GM12874 (cell line): ENCODE data around the gene BOK.

Experiments
- TF ChIP-seq, protein P1 (sequence below): IDR thresholded peaks from 2 replicates; pipeline ENCODE4 v1.5.1; 2011; ENCODE audit warnings: low read depth, mild to moderate bottlenecking, control low read depth, low read length, moderate library complexity; ENCODE audit not compliant: insufficient read depth

The BOK gene

DNA sequence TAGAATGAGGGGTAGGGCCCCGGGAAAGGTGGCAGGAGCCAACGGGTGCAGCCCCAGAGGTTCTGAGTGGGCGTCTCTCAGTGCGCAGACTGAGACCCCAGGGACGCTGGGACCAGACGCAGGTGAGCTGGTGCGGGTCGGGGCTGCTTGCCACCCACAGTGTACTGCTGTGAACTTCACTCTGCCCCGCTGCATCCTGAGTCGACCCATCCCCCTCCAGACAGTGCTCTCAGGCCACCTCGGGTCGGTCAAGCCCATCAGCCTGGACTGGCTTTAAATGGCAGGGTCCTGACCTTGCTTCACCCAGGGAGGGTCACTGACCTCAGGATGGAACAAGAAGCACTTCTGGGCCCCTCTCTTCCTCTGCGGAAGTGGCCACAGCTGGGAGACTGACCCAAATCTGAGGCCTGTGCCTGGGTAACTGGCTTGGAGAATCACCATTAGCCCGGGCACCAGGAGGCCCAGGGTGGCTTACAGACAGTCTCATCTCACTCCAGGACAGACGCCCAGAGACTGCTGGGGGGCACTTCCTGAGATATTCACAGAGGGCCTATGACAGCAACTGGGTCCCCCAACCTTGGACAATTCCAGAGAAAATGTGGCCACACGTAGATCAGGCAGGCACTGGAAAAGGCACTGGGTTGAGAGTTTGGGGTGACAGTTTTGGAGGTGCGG lies 23.7 kb upstream of the BOK start:
- TF ChIP-seq, protein P1, sequence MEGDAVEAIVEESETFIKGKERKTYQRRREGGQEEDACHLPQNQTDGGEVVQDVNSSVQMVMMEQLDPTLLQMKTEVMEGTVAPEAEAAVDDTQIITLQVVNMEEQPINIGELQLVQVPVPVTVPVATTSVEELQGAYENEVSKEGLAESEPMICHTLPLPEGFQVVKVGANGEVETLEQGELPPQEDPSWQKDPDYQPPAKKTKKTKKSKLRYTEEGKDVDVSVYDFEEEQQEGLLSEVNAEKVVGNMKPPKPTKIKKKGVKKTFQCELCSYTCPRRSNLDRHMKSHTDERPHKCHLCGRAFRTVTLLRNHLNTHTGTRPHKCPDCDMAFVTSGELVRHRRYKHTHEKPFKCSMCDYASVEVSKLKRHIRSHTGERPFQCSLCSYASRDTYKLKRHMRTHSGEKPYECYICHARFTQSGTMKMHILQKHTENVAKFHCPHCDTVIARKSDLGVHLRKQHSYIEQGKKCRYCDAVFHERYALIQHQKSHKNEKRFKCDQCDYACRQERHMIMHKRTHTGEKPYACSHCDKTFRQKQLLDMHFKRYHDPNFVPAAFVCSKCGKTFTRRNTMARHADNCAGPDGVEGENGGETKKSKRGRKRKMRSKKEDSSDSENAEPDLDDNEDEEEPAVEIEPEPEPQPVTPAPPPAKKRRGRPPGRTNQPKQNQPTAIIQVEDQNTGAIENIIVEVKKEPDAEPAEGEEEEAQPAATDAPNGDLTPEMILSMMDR = no peak

DNA sequence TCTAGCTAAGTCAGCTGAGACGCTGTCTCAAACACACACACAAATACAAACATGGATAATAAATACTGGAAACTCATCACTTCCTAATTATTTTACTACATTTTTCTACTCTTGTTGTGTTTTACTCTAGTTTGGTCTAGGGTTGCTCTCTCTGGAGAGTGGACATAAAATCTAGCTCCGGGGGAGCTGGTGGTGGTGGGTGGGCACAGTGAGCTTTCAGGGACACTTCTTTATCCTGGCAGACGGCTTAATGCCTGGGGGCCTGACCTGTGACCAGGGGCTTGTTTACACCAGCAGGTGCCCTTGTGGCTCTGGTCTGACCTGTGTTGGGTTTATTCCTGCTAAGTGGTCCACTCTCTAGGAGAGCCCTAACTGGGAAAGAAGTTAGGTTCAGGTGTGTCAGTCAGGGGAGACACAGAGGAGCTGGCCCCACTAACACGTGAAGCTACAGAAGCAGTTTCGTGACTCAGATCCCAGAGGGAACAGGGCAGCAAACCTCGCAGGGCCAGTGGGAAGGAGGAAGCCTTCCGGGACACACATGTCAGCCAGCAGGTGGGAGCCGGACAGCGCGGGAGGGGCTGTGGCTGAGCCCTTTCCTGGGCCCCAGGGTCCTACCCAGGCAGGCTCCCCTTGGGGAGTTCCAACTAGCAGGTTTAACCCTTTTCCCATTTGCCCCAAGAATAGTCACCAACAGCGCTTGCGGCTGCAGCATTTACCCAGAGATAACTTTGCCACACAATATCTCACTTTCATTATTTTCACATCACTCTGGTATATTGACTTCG lies 22.5 kb upstream of the BOK start:
- TF ChIP-seq, protein P1 = no peak

DNA sequence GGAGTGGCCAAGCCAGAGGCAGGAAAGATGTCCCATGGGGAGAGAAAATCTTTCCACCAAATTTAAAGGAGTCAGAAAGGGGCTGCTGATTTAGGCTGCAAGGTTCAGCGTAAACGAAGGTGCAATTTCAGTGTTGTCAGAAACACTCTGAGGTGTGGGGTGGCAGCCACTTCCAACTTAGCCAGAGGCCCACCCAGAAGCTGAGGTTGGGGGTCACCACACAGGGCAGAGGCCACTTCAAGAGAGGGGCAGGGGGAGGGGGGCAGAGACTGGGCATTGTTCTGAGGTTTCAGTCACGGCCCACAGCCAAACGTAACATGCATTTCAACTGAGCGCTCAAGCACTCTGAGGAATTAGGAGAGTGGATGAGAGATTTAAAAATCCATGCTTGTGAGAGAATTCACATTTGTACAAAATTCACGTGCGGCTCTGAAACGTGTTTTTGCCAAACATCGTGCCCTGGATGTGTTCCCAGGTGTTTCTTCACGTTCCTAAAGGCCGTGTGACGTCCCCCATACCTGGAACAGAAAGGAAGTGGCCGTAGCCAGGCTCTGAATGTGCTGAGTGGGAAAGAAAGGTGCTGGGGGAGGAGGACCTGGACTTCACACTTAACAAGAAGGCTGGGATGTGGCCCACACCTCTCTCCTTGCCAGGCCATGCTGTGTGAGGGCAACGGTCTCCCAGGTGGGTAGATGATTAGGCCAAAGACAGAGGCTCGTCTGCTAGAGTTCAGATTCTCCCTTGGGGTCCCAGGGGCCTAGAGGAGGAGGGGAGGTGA lies 19.5 kb upstream of the BOK start:
- TF ChIP-seq, protein P1 = no peak

DNA sequence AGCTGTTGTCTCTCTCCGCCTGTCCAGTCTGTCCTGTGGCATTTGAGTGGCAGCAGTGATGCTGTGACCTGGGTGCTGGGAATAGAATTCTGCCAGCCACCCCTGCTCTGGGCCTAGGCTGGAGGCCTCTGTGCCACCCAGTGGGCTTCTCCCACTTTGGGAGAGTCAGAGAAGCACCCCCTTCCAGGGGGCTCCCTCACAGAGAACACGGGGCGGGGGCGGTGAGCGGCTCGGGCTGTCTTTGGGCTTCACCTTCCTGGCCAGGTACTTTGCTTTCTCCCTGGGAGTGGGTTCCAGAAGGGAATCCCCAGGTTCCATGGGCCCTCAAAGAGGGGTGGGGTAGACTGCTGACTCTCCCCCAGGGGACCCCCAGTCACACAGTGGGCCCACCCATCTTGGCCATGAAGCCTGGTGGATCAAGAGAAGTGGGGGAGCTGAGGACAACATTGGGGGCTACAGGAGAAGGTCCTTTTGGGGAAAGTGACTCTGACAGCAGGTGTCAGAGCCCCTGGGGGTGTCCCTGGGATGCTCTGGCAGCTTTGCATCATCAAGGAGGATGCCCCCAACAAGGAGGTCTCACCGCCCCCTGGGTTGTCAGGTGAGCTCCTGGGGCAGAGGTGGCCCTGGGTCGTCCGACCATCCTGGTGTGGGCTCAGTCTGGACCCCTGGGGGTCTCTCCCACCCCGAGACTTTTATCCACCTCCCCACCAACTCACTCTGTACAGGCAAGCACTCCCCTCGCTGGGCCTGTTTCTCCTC lies 18.8 kb upstream of the BOK start:
- TF ChIP-seq, protein P1 = no peak

DNA sequence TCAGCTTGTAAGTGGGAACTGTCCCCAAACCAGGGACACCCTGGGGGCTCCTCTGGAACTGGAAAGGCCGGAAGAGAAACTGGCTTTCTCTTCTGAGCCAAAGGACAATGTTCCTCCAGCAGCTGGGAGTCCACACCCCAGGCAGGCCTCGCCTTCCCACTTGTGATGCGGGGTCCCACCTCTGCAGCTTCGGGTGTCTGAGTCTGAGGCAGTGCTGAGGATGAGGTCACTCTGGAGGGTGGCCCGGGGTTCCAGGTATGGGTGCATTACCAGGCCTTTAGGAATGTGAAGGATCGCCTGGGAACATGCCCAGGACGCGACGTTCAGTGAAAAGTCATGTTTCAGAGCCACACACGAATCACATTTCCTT lies 18.2 kb upstream of the BOK start:
- TF ChIP-seq, protein P1 = no peak

DNA sequence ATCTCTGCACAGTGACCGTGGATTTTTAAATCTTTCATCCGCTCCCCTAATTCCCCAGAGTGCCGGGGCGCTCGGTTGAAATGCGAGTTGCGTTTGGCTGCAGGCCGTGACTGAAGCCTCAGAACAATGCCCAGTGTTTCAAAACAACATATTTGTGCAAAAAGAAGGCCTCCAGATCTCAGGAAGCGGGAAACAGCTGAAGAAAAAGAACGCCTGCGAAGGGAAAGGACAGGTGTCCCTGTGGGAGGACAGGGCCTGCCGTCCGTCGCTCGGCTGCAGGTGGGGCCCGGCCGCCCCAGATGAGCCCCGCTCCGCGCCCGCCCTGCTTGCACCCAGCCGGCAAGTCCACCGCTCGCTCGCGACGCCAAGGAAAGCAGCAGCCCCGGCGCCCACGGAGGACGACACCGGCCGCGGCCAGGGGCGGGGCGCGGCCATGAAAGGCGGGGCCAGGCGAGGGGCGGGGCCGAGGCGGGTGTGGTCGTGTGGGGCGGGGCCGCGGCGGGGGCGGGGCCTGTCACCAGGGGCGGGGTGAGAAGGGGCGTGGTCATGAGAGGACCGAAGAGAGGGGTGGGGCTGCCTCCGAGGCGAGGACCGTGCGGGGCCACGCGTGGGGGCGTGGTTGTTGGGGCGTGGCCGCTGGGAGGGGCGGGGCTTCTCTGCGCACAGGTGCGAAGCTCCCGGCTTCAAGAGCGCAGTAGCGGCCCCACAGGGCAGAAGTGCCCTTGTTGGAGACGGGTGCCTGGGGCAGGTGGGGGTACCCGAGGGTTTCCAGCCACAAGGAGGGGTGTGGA lies 17.6 kb upstream of the BOK start:
- TF ChIP-seq, protein P1 = no peak
